ENCODE data around the gene ANKRD44.

DNA sequence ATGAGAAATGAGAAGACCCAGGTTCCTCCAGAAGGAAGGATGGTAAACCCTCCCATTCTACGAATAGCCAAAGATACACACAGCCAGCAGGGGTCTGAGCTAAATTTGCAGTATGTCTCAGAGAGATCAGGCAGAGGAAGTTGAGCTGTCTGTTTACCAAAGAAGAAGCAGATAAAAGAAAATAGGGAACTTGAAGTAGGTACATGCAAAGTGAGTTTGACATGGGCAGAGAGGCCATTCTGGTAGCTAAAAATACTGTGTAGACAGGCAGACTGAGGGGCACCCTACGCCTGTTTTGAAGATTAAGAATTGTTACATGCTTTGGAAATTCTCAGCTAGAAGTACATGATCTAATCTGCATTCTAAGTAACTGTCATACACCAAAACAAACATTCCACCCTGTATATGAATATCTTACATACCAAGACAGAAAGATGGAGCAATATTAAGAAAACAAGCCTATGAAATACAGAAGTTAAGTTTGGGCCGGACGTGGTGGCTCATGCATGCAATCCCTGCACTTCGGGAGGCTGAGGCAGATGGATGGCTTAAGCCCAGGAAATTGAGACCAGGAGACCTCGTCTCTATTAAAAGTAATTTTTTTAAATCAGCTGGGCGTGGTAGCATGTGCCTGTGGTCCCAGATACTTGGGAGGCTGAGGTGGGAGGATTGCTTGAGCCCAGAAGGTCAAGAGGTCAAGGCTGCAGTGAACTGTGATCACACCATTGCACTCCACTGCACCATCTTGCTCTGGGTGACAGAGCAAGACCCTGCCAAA, 157.9 kb downstream of the ANKRD44 start:
- no peak for TF ChIP-seq EZH2phosphoT487 (IDR thresholded peaks at IDR 0.05; ENCODE audit: borderline replicate concordance, low read length)
- TF ChIP-seq, protein P1, sequence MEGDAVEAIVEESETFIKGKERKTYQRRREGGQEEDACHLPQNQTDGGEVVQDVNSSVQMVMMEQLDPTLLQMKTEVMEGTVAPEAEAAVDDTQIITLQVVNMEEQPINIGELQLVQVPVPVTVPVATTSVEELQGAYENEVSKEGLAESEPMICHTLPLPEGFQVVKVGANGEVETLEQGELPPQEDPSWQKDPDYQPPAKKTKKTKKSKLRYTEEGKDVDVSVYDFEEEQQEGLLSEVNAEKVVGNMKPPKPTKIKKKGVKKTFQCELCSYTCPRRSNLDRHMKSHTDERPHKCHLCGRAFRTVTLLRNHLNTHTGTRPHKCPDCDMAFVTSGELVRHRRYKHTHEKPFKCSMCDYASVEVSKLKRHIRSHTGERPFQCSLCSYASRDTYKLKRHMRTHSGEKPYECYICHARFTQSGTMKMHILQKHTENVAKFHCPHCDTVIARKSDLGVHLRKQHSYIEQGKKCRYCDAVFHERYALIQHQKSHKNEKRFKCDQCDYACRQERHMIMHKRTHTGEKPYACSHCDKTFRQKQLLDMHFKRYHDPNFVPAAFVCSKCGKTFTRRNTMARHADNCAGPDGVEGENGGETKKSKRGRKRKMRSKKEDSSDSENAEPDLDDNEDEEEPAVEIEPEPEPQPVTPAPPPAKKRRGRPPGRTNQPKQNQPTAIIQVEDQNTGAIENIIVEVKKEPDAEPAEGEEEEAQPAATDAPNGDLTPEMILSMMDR (conservative IDR thresholded peaks at IDR 0.05; ENCODE audit: low read depth, low read length): no peak

All from PC-3 (cell line).